Stimulated activated CD8-positive, alpha-beta memory T cell treated with anti-CD3 and anti-CD28 coated beads, Interleukin-12 subunit alpha, Interleukin-12 subunit beta, amount 100 ng/mL, for 1 hour (primary cell): ENCODE data around the gene SH2D1A.
"Not testable (repeated sequence)": the region's sequence is repeated elsewhere in the genome, so short reads cannot be mapped to it uniquely, and the experiment has no call there.

Experiments
- DNase-seq: peaks from one replicate; pipeline ENCODE4 v3.0.0-alpha.2; 2020; ENCODE audit warnings: low read depth

SH2D1A gene

DNA sequence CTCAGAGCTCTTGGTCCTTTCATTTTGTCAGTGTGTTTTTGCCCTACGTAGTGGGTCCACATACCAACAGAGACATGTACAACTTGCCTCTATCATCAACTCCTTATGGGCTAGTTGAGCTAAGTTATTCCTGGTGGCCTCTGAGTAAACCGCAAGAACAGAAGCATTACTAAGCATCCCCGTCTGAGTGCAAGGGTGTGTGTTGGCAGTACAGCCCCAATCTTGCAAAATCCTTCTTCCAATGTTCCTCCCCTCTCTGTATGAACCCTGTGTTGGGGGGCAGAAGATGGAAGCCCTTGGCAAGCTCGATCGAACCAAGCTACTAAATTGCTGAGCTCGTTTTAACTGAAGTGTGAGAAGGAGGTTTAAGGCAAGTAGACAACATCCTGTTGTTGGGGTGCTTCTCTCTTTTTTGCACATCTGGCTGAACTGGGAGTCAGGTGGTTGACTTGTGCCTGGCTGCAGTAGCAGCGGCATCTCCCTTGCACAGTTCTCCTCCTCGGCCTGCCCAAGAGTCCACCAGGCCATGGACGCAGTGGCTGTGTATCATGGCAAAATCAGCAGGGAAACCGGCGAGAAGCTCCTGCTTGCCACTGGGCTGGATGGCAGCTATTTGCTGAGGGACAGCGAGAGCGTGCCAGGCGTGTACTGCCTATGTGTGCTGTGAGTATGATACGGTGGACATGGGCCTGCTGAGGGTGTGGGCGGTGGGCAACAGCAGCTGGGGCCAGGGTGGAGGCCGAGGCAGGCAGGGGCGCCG lies at the start of gene SH2D1A:
Gene SH2D1A (plus strand): TSS at position 447 of the 760 bp plus-strand sequence. CDS start 80 bp downstream, at position 527.
- DNase-seq = no peak

DNA sequence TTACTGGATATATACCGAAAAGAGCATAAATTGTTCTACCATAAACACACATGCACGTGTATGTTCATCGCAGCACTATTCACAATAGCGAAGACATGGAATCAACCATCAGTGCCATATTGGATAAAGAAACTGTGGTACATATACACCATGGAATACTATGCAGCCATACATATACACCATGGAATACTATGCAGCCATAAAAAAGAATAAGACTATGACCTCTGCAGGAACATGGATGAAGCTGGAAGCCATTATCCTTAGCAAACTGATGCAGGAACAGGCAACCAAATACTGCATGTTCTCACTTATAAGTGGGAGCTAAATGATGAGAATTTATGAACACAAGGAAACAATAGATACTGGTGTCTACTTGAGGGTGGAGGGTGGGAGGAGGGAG lies 47.0 kb upstream of the SH2D1A start:
- not testable (repeated sequence) for DNase-seq

DNA sequence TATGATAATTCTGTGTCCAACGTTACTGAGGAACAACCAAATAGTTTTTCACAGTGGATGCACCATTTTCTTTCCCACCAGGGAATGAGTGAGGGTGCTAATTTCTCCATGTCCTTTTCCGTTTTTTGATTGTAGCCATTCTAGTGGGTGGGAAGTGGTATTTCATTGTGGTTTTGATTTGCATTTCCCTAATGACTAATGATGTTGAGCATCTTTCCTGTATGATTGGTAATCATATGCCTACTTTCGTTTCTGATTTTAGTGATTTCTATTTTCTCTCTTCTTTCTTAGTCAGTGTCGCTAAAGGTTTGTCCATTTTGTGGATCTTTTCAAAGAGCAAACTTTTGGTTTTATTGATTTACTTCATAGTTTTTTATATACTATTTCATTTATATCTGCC lies 46.0 kb upstream of the SH2D1A start:
- no peak for DNase-seq

DNA sequence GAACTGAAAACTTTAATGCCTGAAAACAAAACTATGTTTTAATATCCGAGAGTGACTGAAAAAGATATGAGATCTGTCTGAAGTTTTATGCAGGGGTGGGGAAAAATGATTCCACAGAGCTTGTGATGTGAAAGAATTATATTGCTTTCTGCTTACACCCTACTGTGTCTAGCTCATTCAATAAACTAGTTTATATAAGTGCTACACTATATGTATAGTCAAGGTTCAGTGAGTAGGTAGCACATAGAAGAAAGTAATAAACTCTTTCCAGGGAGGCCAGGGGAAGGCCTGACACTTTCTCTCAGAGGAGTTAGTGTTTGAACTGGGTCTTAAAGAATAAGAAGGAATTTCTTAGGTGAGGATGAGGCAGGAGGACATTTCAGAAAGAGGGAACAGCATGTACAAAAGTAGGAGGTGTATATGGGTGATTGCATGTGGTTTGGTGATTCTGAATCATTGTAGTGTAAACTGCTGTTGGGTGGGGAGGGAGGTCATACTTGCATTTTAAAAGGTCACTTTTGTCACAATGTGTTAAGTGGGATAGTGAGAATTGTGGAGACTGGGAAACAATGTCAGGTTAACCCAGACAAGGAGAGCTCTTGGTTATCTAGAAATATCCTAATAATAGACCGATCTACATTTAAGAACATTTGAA lies 39.0 kb upstream of the SH2D1A start:
- DNase-seq = no peak

DNA sequence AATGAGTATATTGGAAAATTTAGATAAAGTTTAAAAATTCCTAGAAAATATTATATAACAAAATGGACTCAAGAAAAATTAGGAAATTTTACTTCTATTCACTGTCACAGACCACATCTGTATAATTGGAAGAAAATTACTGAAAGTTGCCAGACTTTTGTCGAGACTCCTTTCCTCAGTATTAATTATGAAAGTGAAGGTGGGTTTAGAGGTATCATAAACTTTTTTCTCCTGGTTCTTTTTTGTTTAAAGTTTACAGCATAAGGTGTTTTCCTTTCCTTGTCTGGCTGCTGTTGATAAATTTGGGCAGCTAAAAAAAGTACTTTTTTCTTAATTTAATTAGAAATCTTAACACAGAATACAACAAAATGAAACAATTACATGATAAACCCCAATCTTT lies 20.6 kb upstream of the SH2D1A start:
- no peak for DNase-seq

DNA sequence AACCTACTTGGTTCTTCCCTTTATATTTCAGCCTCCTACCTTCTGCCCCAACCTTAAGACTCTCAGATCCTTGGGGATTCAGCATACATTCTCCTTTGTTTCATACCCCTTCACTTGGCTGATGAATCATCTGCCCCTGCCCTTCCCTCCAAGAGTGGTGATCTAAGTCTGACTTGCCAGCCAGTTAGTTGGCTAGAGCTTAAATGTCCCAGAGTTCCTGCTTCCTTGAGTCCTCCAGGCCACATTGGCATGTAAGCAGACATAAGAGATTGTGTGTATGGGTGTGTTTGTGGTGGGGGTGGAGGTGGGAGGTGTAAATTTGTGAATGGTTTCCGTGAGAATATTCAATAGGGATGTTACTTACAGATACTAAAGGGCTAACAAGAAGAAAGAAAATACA lies 17.6 kb upstream of the SH2D1A start:
- no peak for DNase-seq

DNA sequence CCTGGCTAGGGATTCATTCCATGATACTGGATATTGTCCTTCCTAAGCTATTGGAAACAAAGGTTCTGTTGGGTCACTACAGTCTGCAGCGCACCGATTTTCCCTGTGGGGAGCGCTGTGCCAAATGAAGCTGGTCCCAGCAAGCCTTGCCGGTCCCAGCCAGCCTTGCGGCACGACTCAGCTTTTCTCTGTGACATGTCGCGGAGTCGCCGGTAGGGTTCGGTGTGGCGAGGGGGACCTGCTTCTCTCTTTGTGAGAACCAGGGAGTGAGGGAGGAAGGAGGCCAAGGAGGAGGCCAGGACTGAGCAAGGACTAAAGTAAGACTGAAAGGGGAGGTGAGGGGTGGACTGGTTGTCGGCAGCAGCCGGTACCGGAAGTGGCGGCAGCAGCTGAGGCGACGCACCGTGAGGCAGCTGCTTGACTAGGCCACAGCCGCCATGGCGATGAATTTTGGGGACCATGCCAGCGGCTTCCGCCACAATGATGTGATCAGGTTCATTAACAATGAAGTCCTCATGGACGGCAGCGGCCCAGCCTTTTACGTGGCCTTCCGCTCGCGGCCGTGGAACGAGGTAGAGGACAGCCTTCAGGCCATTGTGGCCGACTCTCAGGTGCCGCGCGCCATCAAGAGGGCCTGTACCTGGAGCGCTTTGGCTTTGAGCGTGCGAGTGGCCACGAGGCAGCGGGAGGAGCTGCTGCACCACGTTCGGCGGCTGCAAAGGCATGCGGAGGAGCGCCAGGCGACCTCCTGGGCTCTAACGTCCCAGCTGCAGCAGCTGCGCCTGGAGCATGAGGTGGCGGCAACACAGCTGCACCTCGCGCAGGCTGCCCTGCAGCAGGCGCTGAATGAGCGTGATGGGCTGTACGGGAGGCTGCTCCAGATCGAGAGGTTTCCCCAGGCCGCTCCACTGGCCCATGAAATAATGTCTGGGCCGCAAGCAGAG lies 13.6 kb upstream of the SH2D1A start, which contains the start of gene TEX13D:
Gene TEX13D (plus strand): TSS at position 180 of the 944 bp plus-strand sequence. CDS start 258 bp downstream, at position 438.
- no peak for DNase-seq

DNA sequence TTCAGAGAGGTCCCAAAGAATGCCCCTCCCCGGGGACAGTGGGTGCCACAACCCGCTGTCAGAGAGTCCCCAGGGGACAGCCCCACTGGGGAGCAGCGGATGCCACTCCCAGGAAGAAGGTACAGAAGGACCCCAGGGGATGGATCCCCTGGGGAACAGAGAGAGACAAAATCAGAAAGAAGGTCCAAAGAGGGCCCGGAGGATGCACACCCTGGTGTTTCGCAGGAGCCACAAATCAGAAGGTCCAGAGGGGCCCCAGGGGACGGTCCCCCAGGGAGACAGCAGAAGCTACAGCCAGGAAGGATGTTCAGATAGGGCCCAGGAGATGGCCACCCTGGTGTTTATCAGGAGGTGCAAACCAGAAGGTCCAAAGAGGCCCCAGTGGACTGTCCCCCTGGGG lies 12.5 kb upstream of the SH2D1A start:
- no peak for DNase-seq

DNA sequence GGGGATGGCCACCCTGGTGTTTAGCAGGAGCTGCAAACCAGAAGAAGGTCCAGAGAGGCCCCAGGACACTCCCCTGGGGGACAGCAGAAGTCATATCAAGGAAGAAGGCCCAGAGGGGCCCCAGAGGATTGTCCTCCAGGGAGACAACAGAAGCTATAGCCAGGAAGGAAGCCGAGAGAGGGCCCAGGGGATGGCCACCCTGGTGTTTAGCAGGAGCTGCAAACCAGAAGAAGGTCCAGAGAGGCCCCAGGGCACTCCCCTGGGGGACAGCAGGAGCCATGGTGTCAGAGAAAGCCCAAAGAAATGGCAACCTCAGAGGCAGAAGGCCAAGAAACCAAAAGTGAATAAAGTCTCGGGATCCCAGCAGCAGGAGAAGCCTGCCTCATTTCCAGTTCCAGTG lies 11.8 kb upstream of the SH2D1A start:
- not testable (repeated sequence) for DNase-seq

DNA sequence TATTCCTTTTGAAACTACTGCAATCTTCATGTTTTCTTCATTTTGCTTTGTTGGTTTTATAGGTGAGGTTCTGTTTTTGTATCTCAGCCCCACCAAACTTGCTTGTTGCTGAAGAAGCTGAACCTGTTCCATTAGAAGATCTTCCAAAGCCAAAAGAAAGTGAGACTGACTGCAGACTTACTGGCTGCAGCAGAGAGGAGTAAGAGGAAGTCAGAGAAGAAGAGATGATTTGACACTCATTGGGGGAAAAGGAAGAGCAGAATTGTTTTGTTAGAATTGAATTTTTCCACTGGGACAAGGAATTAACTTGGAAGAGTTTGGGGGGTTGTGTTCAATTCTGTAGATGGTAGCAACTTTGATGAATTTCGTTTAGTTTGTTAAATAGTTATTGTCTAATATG lies 10.8 kb upstream of the SH2D1A start:
- DNase-seq = no peak

DNA sequence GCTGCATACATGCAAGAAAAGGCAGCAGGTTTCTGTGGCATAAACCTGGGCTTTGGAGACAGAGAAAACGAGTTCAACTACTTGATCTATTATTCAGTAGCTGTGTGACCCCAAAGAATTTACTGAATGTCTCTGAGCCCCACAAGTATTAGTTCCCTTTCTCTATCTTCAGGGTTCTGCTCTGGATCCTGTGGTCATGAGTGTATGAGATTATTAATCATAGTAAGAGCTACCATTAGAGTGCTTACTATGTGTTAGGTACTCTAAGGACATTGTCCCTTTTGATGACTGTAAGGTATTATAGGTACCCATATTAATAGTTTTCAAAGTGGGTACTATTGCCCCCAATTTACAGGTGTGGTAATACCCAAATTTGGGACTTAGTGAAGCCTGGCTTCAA lies 8.4 kb upstream of the SH2D1A start:
- no peak for DNase-seq

DNA sequence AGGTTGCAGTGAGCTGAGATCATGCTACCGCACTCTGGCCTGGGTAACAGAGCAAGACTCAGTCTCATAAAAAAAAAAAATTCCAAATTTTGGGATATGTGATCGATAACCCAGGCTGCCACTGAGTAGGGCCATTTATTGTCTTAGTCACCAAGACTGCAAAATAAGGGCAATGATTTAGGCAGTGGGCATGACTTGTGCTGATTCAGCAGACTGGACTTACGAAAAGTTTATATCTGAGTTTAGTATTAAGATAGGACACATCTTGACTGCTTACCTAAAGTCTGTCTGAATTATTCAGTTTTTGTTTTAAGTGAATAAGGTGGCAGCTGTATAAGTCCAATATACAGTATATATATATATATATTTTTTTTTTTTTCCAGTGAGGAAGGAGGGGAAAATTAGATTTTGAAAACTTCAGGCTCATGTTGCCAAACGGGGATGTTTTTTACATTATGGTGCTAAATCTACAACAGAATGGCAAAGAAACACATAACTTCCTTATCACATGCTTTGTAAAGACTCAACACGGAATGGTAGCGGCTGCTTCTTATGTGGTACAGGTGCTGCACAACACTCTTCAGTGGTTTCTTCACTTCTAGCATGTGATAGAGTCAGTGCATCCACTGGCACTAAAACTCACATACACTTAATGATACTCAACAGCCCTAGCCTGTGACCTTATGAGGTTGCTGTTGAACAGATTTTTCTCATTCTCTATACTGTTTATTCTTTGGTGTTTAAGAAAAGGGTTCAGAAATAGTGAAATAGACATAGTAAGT lies 7.4 kb upstream of the SH2D1A start:
- no peak for DNase-seq

DNA sequence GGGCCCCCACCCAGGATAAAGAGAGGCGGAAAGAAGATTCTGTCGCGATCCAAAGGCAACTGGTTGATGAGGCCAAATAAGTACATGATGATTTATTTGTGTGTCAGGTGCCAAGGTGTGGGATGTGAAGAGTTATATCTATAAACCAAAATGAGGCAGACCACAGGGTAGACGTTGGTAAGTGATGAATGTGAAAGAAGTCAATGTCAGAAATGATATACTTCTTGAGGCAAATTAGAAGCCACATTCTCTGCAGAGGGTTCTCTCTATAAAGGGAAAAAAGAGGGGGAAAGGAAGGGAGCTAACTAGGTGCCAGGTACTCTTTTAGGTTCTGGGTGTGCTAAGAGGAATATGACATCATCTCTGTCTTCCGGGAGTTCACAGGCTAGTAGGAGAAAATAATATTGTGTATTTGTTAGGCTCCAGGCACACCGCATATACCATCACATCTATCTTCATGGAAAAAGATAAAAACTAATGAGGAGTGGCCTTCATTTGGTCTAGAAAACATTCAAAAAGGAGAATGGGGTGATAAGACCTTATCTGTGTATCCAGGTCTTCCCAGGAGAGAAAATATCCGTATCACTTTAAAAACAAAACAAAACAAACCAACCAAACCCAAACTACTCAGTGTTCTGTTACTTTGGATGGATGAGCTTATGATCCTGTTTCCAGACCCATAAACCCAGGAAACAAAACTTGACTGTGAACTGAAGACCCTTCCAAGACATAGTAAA lies 4.8 kb upstream of the SH2D1A start:
- DNase-seq = no peak

DNA sequence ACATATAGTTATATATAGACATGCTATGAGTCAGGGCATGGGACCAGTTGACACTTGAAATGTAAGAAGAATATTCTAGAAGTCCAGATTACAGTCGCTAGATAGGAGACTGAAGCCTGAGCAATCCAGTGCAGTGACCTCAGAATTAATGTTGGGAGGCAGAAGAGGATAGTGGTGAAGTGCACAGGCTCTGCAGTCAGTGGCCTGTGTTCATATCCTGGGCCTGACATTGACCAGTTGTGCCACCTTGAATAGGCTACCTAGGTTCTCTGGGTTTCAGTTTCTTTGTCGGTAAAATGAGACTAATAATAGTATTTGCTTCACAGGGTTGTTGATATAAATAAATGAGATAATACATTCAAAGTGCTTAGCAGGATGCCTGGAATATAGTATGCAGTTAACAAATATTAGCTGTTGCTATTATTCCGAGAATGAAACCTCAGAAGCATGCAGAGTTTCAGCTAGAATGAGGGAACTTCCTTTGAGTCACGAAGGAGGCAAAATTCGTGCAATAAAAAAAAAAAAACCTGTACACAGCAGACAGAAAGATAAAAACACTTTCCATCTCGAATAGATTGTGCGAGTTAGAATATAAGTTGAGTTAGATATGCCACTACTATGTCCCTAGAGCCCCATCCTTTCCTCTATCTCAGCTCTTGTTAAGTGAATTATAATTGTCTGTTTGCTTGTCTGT lies 4.0 kb upstream of the SH2D1A start:
- DNase-seq = no peak

DNA sequence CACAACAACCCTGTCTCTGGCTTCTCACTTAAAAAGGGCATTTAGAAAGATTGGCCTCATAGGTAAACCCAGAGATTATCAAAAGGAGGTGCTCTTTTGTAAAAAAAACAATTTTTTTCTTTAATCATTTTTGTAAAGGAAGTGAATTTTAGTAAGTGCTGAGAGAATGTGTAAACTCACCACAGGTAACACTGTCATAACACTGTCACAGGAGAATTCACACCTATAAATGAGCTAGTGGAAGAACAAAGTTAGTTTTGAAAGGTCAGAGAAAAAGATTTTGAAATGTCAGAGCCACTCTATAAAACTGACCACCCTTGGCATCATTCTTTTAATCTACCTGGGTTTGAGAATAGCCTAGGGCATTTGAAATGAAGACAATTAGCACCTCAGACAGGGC lies 3.3 kb upstream of the SH2D1A start:
- DNase-seq = no peak

DNA sequence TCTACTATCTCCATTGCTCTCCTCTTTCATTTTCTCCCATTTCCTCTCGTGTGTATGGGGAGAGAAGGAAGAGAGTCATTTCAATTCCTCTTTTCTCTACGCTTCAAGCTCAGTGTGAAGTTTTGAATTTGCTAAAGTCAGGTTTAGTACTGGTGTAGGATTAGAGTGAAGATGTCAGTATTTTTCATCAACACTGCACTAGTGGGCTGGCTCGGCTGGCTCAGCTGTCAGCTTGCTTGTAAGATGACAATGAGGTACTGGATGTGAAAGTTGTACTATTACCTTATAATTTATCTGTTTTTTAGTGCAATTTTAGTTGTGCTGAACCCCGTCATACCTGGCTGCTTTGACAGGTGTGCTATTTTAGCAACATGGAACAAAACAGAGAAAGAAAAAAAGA lies 2.1 kb upstream of the SH2D1A start:
- DNase-seq = no peak

DNA sequence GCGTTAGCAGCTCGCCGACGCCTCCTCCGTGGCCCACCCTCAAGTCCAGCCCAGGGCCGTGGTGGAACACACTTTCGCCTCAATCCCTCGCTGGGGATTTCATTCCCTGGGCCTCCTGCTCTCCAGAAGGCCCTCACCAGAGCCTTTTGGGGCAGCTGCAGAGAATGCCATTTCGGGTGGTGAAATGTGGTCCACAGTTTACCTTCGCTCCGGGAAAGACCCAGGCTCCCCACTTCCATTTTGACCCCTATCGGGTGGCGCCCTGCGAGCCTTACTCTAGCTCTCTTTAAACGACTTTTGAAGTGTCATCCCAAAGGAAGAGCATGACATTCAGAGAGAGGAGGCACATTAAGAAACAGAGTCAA lies 496 bp downstream of the SH2D1A start:
- no peak for DNase-seq

DNA sequence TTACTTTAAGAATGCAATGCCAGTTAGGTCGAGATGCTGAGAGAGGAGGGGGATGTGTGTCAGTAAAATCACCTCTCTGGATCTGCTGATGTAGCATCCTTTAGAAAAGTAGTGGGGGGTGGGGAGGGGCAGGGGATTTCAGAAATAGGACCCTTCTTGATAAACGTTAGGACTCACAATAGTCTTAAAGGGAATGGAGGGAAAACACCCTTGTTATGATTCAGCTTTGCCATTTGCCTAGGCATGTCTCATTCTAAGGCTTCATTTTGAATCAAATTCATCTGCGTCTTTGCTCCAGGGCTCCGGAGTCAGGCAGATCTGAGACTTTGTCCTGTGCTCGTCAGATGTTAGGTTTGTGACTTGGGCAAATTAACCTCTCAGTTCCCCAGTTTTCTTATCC lies 879 bp downstream of the SH2D1A start:
- no peak for DNase-seq

DNA sequence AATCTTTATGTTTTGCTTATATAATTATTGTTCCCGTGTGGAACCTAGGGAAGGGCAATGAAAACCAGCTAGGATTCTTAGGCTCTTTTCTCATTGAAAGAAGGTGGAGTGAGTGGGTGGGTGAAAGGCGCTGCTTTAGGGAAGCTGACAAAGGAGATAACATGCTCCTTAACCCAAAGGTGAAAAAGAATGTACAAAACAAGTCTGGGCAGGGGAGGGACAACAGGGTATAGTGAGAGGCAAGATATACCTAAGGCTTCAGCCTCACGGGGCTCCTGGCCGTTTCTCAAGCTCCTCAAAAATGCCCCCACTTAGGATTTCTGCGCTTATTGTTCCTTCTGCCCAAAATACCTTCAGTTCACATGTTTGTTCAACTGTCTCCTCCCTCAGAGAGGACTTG lies 1.8 kb downstream of the SH2D1A start:
- DNase-seq = no peak

DNA sequence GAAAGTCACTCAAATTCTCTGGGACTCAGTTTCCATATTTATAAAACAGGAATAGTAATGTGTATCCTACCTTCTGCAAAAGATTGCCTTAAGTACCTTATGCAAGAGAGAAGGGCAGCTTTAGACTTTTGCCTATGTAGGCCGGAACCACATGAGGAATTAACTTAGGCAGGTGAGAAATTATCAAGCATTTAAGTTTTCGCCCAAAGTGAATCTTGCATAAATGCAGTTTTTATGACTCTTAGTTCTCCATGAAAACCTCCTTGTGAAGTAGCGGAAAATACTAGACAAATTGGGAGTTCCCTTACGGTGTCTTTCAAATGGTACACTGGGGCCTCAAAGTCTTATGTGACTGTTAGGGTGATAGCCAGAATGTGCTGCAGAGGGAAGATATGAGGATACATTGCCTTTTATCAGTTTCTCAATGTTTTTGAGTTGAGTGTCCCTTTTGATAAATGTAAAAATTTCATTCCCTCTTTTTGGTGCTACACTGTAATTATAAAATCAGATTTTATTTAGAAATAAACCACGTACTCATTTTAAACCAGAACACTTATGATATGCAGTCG lies 2.6 kb downstream of the SH2D1A start:
- DNase-seq = no peak
